Adipocyte (in vitro differentiated cells): ENCODE measurements around the gene PRDM16.

ENCODE experiments used
- DNase-seq: peaks from one replicate; pipeline ENCODE4 v3.0.0-alpha.2; 2015; ENCODE audit warnings: low read depth
- H3K27me3 ChIP-seq: replicated peaks from 2 replicates; pipeline ENCODE4 v1.7.0; 2013; ENCODE audit warnings: mild to moderate bottlenecking, low read length, moderate library complexity; ENCODE audit not compliant: control insufficient read depth, insufficient read depth
- H3K36me3 ChIP-seq: 2 replicates; pipeline ENCODE4 v1.7.0; 2013; ENCODE audit warnings: low read length, mild to moderate bottlenecking, moderate library complexity; ENCODE audit not compliant: control insufficient read depth, insufficient read depth, severe bottlenecking
- H3K4me1 ChIP-seq: 2 replicates; pipeline ENCODE4 v1.7.0; 2013; ENCODE audit warnings: mild to moderate bottlenecking, low read length, moderate library complexity; ENCODE audit not compliant: control insufficient read depth, insufficient read depth
- H3K4me3 ChIP-seq: 2 replicates; pipeline ENCODE4 v1.7.0; 2013; ENCODE audit warnings: mild to moderate bottlenecking, low read length, moderate library complexity
- H3K9ac ChIP-seq: 2 replicates; pipeline ENCODE4 v1.7.0; 2013; ENCODE audit warnings: mild to moderate bottlenecking, low read length, moderate library complexity
- H3K9me3 ChIP-seq: 2 replicates; pipeline ENCODE4 v1.7.0; 2013; ENCODE audit warnings: mild to moderate bottlenecking, low read length, moderate library complexity; ENCODE audit not compliant: control insufficient read depth

The PRDM16 gene

DNA sequence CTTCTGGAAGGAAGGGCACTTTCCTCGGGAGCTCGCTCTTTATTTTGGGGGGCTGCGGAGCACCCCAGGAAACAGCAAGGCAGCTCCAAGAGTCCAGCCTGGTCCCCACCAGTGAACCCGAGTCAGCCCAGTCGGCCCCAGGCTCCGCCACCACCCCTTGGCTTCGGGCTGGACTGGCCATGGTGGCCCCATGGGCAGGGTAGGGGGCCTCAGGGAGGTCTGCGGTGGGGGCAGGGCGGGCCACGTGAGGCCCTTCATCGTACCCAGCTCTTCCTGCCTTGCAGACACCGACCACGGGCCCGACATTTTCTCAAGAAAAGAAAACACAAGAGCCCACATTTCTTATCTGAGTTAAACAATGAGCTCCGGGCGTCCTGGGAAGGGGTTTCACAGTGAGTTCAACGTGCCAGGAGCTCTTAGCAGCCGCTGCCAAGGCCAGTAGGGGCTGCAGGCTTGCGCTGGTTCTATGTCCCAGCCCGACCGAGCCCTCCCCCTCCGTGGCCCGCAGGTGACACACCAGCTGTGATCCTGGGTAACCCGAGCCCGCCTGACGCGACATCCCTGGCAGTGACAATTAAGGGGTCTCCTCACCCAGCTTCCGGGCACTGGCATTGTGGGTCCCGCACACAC lies 66.2 kb downstream of the PRDM16 start:
- Histone ChIP-seq H3K4me3 (no peak overlapping the region), H3K36me3 (no peaks in the 10 kb centered on the region), H3K27me3 (peaks cover 36% of the 10 kb centered on the region), H3K9me3 (no peaks in the 10 kb centered on the region), H3K9ac (no peak overlapping the region), H3K4me1 (peaks cover 5% of the 10 kb centered on the region)
- DNase-seq = no peak

GRCh38 chr1:3135744-3136455 lies 66.9 kb downstream of the PRDM16 start:
- Histone ChIP-seq H3K27me3 (peaks cover 40% of the 10 kb centered on the region), H3K4me1 (peaks cover 5% of the 10 kb centered on the region), H3K4me3 (no peak overlapping the region), H3K9ac (no peak overlapping the region), H3K36me3 (no peaks in the 10 kb centered on the region), H3K9me3 (no peaks in the 10 kb centered on the region)
- no peak for DNase-seq

GRCh38 chr1:3136532-3136931 lies 67.5 kb downstream of the PRDM16 start:
- Histone ChIP-seq H3K9me3 (no peaks in the 10 kb centered on the region), H3K4me3 (no peak overlapping the region), H3K9ac (no peak overlapping the region), H3K4me1 (peaks cover 5% of the 10 kb centered on the region), H3K36me3 (no peaks in the 10 kb centered on the region), H3K27me3 (peaks cover 46% of the 10 kb centered on the region)
- no peak for DNase-seq

GRCh38 chr1:3137111-3138100 lies 68.4 kb downstream of the PRDM16 start:
- DNase-seq = no peak
- Histone ChIP-seq H3K4me3 (no peak overlapping the region), H3K27me3 (peaks cover 55% of the 10 kb centered on the region), H3K4me1 (peaks cover 5% of the 10 kb centered on the region), H3K9ac (no peak overlapping the region), H3K9me3 (no peaks in the 10 kb centered on the region), H3K36me3 (no peaks in the 10 kb centered on the region)

DNA sequence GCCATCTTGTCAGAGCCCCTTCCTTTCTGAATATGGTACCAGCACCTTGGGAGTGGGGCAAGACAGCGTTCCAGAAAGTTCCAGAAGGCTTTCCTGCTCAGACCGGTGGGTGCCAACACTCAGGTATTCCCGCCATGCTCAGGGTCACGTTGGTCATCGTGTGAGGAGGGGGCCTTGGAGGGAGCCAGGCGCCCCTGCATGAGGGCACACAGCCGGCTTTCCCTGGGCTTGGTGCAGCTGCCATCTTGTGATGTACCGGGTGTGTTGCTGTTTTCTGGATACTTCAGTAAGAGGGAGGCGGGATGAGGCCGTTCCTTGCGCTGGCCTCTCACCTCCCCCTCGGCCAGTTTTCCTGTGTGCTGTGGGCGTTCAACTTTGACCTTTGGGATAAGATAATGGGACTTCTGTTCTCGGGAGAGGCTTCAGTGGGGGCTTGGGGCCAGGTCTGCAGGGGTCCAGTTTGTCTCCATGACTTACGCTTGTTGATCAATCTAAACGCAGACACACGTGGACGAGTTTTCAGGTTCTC lies 69.7 kb downstream of the PRDM16 start:
- peaks cover 5% of the 10 kb centered on the region for H3K4me1 ChIP-seq
- no peak for DNase-seq
- no peak overlapping the region for H3K4me3 ChIP-seq
- H3K9me3 ChIP-seq = no peaks in the 10 kb centered on the region
- H3K27me3 ChIP-seq = peaks cover 60% of the 10 kb centered on the region
- no peak overlapping the region for H3K9ac ChIP-seq
- no peaks in the 10 kb centered on the region for H3K36me3 ChIP-seq

DNA sequence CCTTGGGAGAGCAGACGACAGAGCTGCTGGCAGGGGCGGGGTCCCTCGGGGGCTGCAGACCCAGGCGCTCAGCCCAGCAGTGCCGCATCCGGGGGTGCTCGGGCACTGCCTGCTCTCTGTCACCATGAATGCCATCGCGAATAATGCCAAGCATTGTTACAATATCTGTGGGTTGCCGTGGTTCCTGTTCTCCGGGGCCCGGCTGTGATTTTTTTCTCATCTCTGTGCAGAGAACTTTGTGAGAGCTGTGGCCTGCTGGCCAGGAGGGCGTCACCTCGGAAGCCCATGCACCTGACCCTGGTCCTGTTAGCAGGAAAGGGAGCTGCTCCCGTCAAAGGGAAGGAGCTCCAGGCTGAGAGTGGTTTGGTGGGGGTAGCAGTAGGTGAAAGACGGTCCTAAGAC lies 70.4 kb downstream of the PRDM16 start:
- Histone ChIP-seq H3K9ac (no peak overlapping the region), H3K36me3 (no peaks in the 10 kb centered on the region), H3K9me3 (no peaks in the 10 kb centered on the region), H3K27me3 (peaks cover 66% of the 10 kb centered on the region), H3K4me3 (peak overlapping the region; percentile 70), H3K4me1 (peaks cover 5% of the 10 kb centered on the region)
- peak; percentile 4 for DNase-seq

GRCh38 chr1:3139871-3140361 lies 70.9 kb downstream of the PRDM16 start:
- peak; percentile 17 for DNase-seq
- no peaks in the 10 kb centered on the region for H3K9me3 ChIP-seq
- no peaks in the 10 kb centered on the region for H3K36me3 ChIP-seq
- peak overlapping the region; percentile 70 for H3K4me3 ChIP-seq
- peaks cover 5% of the 10 kb centered on the region for H3K4me1 ChIP-seq
- H3K27me3 ChIP-seq = peaks cover 66% of the 10 kb centered on the region
- no peak overlapping the region for H3K9ac ChIP-seq

GRCh38 chr1:3140437-3140836 lies 71.4 kb downstream of the PRDM16 start:
- H3K9ac ChIP-seq = no peak overlapping the region
- peaks cover 5% of the 10 kb centered on the region for H3K4me1 ChIP-seq
- peak overlapping the region; percentile 70 for H3K4me3 ChIP-seq
- no peaks in the 10 kb centered on the region for H3K36me3 ChIP-seq
- no peaks in the 10 kb centered on the region for H3K9me3 ChIP-seq
- H3K27me3 ChIP-seq = peaks cover 66% of the 10 kb centered on the region
- DNase-seq = no peak

DNA sequence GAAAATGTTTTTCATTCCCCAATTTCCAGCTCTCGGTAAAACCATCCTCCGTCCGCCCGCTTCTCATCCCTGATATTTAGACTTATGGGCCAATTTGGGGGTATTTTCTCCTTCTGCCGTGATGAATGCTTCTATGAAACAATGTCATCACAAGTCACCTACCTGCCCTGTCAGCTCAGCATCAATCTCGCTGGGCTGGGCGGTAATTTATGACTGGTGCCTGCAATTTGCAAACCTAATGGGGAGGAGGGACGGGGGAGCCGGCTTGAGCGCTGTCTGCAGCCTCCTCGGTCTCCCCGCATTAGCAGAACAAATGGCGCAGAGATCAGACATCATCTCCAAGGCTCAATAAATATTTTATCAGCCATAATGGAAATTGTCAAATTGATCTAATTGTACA lies 72.1 kb downstream of the PRDM16 start:
- peaks cover 66% of the 10 kb centered on the region for H3K27me3 ChIP-seq
- no peak overlapping the region for H3K4me3 ChIP-seq
- H3K9me3 ChIP-seq = no peaks in the 10 kb centered on the region
- H3K36me3 ChIP-seq = no peaks in the 10 kb centered on the region
- DNase-seq = no peak
- no peak overlapping the region for H3K9ac ChIP-seq
- H3K4me1 ChIP-seq = peaks cover 5% of the 10 kb centered on the region

DNA sequence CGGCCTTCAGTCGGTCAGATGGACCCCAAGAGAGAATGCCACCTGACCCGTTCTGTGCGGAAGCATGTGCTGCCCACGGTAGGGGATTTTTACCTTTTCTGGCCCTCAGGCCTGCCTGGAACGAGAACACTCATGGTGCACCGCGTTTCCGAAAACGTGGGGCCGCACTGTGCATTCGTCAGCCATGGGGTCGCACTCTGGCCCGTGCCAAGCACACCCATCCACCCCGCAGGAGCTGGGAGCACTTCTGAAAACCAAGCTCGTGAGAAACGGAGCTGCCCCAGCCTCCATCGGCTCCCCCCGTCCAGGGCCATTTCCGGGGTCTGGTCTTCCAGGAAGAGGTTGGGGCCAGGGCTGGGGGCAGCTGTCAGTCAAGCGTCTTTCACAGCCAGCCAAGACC lies 72.8 kb downstream of the PRDM16 start:
- Histone ChIP-seq H3K4me3 (no peak overlapping the region), H3K4me1 (peaks cover 5% of the 10 kb centered on the region), H3K9me3 (no peaks in the 10 kb centered on the region)

DNA sequence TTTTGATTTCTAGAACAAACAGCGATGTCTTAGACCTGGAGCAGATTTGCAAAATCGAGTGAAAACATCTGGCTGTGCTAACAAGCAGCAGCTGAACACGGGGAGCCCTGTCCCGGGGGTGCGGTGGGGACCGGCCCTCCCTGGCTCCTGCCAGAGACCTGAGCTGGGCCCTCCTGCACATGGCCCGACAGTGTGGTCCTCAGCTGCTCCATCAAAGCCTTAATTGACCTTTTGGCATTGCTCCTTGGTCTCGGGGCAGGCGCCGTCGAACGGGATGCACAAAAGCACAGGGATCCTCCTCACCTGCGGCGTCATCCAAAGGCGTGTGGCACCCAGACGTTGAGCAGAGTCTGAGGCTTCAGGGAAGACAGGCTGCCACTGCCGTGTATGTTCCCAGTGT lies 73.2 kb downstream of the PRDM16 start:
- no peak overlapping the region for H3K9ac ChIP-seq
- no peaks in the 10 kb centered on the region for H3K36me3 ChIP-seq
- peaks cover 5% of the 10 kb centered on the region for H3K4me1 ChIP-seq
- H3K27me3 ChIP-seq = peaks cover 63% of the 10 kb centered on the region
- DNase-seq = no peak
- no peaks in the 10 kb centered on the region for H3K9me3 ChIP-seq
- no peak overlapping the region for H3K4me3 ChIP-seq

More for the DNA sequence above, 72.8 kb downstream of the PRDM16 start:
- no peak for DNase-seq
- Histone ChIP-seq H3K27me3 (peaks cover 67% of the 10 kb centered on the region), H3K36me3 (no peaks in the 10 kb centered on the region), H3K9ac (no peak overlapping the region)
